ENCODE data around the gene SCYGR5.

GRCh38 chr2:227643990-227644551, 22.5 kb upstream of the SCYGR5 start:
- TF ChIP-seq FOXA1 (IDR thresholded peaks at IDR 0.05) = no peak
- TF ChIP-seq CTCF (IDR thresholded peaks at IDR 0.05; ENCODE audit: low read depth, low read length, missing input control) = no peak
- no peak for TF ChIP-seq RAD21 (IDR thresholded peaks at IDR 0.05)
- no peak for TF ChIP-seq GABPA (IDR thresholded peaks at IDR 0.05 in 1 of 2, conservative IDR thresholded peaks at IDR 0.05 in 1 of 2)
- no peak for TF ChIP-seq ZBTB33 (IDR thresholded peaks at IDR 0.05)
- no peak for TF ChIP-seq ATF3 (IDR thresholded peaks at IDR 0.05)
